Measurements from ENCODE around the gene WASF1.
A peak's percentile ranks its signal among the peaks of the same experiment; 100 is the strongest.

- TF ChIP-seq CTCF (IDR thresholded peaks at IDR 0.05), result peak in 1 of 5 experiments; percentile 1
- peak in 1 of 2 donors; percentile 48 for TF ChIP-seq EP300 (IDR thresholded peaks at IDR 0.05)
- no peak for TF ChIP-seq POLR2A (IDR thresholded peaks at IDR 0.05)
Observed at GRCh38 chr6:110180228-110181008, 948 bp upstream of the WASF1 start, which contains the start of gene CDC40.

Data from tibial nerve (tissue), 4 donors.